Left lung (tissue), 10 donors: ENCODE data around the gene CSNK1D. TPM values are rescaled to one million over a fixed set of nuclear protein-coding genes. Genes with fewer than 3 reads are reported as not detected.
A peak's percentile ranks its signal among the peaks of the same experiment; 100 is the strongest.

Experiments used
- ATAC-seq: fragments of 200-7000 bp; cut with Tn5 transposase; one replicate; pipeline ENCODE4 v1.9.1; 2020; ENCODE audit warnings: moderate library complexity
- DNase-seq, 4 donors: peaks; one replicate each; pipeline ENCODE4 v3.0.0-alpha.2; 2013 to 2020
- H3K27ac ChIP-seq, 2 donors: fragments of 200-600 bp; sonication (generic) in 1 of 2; one replicate each; pipeline versions ENCODE4 v1.5.0 to v1.8.0; 2020 to 2021
- H3K27me3 ChIP-seq, 2 donors: fragments of 200-600 bp; sonication (generic) in 1 of 2; one replicate each; pipeline versions ENCODE4 v1.5.0 to v1.8.0; 2020 to 2021
- H3K36me3 ChIP-seq, 2 donors: fragments of 200-600 bp; sonication (generic) in 1 of 2; one replicate each; pipeline versions ENCODE4 v1.5.0 to v1.8.0; 2020 to 2021
- H3K4me1 ChIP-seq, 2 donors: fragments of 200-600 bp; one replicate each; pipeline ENCODE4 v1.8.0; 2021
- H3K4me3 ChIP-seq, 2 donors: fragments of 200-600 bp; sonication (generic) in 1 of 2; one replicate each; pipeline versions ENCODE4 v1.5.0 to v1.8.0; 2020 to 2021; ENCODE audit warnings: mild to moderate bottlenecking in 1 of 2
- H3K9me3 ChIP-seq, 2 donors: fragments of 200-600 bp; sonication (generic) in 1 of 2; one replicate each; pipeline versions ENCODE4 v1.5.0 to v1.8.0; 2020 to 2021
- intact Hi-C, 2 donors: fragments of 100-400 bp; cut with DNase I; formaldehyde crosslinking; loops; one replicate each; pipeline versions ENCODE4 v1.11.2 to v1.14.2; 2022
- polyA plus RNA-seq, 6 donors: library from polyadenylated mRNA; unstranded; fragments of 120-200 nt; gene quantifications; one replicate each; pipeline ENCODE4 v1.2.1, GENCODE V29; 2013; ENCODE audit not compliant: insufficient read length in 6 of 6
- total RNA-seq, 2 donors: library from RNA; stranded (reverse); fragmentation: NEBNext Ultra II Directional; extraction: Animal tissue kit (Norgen Biotek cat#: 25700); gene quantifications; one replicate each; pipeline ENCODE4 v1.2.1, GENCODE V29; 2021
- TF ChIP-seq, protein P1 (sequence below), 2 donors: fragments of 200-600 bp; sonication (generic) in 1 of 2; IDR thresholded peaks; one replicate each; pipeline versions ENCODE4 v1.5.0 to v1.8.0; 2021; ENCODE audit warnings: antibody characterized with exemption in 2 of 2
- donor health status: DM: no; HTN: yes; CAD: no.
- donor health status: DM: no; HTN: no; CAD: no.

Gene CSNK1D
- total and polyA plus RNA-seq, 8 donors = 101 to 160 (median 122) TPM

DNA sequence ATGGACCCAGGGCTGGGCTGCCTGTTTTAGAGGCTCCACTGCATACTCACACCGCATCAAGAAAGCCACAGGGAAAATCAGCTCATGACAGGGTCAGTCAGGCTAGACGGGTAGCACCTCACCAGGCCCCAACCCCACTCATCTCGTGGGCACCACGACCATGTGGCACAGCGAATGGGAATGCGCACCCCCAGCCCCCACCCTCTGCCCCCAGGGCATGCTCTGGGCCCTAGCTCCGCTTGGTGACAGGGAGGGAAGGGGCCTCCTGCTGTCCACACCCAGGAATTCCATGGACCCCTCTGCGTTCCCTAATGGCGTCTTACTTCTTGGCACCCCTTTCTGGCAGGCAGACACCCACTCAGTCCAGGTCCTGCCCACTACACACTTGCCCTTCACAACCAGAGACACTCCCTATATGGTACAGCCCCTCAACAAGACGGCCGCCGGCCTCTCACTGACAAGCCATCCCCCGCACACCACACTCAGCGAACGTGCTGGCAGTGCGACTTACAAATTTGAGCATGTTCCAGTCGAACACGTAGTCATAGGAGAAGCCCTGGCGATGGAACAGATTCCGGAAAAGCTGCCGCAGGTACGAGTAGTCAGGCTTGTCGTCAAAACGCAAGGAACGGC lies 22.5 kb downstream of the CSNK1D start:
- Histone ChIP-seq H3K9me3 (no peaks in the 10 kb centered on the region), H3K4me1 (peaks cover 0 to 24% of the 10 kb centered on the region in 2 donors), H3K27ac (no peak overlapping the region), H3K4me3 (no peak overlapping the region), H3K36me3 (peaks cover 12 to 88% of the 10 kb centered on the region in 2 donors), H3K27me3 (no peaks in the 10 kb centered on the region)
- no peak for ATAC-seq
- intact Hi-C loops = no loop called here
- DNase-seq = peak in 2 of 4 donors; percentile 30 to 64
- TF ChIP-seq, protein P1, sequence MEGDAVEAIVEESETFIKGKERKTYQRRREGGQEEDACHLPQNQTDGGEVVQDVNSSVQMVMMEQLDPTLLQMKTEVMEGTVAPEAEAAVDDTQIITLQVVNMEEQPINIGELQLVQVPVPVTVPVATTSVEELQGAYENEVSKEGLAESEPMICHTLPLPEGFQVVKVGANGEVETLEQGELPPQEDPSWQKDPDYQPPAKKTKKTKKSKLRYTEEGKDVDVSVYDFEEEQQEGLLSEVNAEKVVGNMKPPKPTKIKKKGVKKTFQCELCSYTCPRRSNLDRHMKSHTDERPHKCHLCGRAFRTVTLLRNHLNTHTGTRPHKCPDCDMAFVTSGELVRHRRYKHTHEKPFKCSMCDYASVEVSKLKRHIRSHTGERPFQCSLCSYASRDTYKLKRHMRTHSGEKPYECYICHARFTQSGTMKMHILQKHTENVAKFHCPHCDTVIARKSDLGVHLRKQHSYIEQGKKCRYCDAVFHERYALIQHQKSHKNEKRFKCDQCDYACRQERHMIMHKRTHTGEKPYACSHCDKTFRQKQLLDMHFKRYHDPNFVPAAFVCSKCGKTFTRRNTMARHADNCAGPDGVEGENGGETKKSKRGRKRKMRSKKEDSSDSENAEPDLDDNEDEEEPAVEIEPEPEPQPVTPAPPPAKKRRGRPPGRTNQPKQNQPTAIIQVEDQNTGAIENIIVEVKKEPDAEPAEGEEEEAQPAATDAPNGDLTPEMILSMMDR (IDR thresholded peaks at IDR 0.05) = no peak

DNA sequence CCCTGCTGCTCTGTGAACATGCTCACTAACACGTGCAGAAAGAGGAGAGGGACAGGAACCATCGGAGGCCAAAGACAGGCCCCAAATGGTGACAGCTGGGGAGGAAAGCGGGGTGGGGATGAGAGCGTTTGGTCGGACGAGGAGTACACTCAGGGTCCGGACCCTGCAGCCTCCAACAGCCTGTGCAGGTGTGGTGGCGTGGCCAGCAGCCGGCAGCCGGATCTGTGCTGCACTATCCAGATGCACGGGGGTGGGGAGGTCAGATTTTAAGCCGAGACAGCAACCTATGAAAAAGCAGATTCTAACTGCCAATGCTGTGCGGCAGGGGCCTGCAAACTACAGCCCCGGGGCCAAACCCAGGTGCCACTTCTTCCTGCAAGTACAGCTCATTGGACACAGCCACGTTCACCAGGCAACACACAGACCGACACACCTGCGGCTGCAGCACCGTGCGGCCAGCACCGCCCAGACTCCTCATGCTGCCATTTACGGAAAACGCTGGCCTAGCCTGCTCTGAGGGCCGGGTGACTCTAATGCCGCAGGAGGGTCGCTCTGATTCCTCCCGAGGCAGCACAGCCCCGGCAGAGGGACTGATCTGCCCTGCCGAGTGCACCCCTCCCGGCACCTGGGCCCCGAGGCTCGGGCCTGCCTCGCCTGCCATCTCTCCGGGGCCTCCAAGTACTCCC lies 23.5 kb downstream of the CSNK1D start:
- ATAC-seq (no peak), DNase-seq (peak in 2 of 4 donors; percentile 29 to 70)
- intact Hi-C loops = no loop called here
- no peak overlapping the region for H3K4me3 ChIP-seq
- peaks cover 0 to 24% of the 10 kb centered on the region in 2 donors for H3K4me1 ChIP-seq
- TF ChIP-seq, protein P1 (IDR thresholded peaks at IDR 0.05) = no peak
- H3K27me3 ChIP-seq = no peaks in the 10 kb centered on the region
- H3K9me3 ChIP-seq = no peaks in the 10 kb centered on the region
- no peak overlapping the region for H3K27ac ChIP-seq
- peaks cover 14 to 88% of the 10 kb centered on the region in 2 donors for H3K36me3 ChIP-seq

DNA sequence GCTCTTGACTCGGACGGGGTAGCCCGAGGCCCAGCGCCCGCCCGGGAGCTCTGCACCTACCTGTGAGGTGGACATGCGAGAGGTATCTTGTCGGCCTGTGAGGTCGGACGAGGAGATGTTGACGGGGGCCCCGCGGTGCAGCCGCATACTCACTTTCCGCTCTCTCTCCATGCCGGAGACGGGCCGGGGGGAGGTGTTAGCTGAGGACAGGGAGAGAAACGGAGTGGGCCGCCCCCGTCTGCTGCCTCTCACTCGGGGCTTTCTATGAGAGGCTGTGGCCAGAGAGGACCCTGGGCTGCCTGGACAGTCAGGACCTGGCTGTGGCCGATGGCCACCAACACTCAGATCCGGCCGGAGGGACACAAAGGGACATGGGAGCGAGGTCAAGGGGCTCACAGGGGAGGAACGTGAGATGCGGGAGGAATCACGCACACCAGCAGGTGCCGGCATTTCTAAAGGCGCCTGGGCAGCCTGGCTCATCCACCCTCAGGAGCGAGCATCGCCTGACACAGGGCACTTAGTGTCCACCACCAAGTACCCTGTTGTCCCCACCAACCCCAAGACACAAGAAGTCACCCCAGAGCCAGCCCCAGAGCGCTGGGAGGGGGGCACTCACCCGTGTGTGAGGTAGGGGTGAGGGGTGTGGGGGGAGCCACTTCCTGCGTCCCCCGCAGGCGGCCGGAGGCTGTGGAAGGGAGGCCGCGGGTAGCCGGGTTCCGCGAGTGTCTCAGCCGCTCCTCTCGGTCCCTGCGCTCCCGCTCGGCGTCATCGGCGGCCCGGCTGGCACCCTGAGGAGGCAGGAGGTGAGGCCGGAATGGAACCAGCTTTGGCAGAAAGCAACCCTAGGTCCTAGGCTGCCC lies 24.5 kb downstream of the CSNK1D start:
- DNase-seq (peak in 2 of 4 donors; percentile 27 to 79), ATAC-seq (no peak)
- intact Hi-C loops = no loop called here
- H3K4me1 ChIP-seq = peaks cover 0 to 24% of the 10 kb centered on the region in 2 donors
- TF ChIP-seq, protein P1 (IDR thresholded peaks at IDR 0.05) = no peak
- no peaks in the 10 kb centered on the region for H3K27me3 ChIP-seq
- H3K4me3 ChIP-seq = no peak overlapping the region
- no peaks in the 10 kb centered on the region for H3K9me3 ChIP-seq
- H3K36me3 ChIP-seq = peaks cover 14 to 96% of the 10 kb centered on the region in 2 donors
- no peak overlapping the region for H3K27ac ChIP-seq

DNA sequence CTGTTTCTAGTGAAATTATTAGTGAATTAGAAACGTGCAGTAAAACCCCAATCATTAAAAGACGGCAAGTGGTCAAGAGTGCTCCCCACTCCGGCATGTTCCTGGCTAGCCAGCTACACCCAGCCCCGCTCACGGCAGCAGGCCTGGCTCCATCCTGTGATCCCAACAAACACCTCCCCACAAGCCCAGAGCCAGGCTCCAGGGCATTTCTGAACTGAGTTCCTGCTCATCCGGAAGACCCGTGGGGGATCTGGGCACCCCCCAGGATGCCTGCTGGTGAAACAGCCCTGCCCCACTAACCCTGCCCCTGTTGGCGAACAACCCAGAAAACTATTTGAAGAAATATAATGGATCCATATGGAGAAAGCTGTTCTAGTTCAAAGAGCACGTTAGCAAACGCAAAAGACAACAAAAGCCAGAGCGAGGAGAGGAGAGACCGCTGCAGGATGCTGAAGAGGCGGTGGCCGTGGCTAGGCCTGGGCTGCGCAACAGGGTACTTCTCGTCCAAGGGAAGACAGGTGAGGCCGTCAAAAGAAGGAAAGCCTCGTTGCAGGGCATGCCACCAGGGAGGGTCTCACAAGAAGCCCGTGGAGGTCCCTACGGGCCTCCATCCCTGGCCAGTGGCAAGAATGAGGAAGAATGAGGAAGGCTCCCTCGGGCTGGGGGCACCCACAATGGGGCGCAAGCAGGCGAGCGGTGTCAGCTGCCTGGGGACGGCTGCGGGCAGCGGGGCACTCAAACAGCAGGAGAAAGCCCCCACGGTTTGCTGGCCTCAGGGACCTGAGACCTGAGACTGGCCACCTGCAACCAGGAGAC lies 25.4 kb downstream of the CSNK1D start:
- ATAC-seq (no peak), DNase-seq (peak in 1 of 4 donors; percentile 71)
- H3K4me3 ChIP-seq = no peak overlapping the region
- TF ChIP-seq, protein P1 (IDR thresholded peaks at IDR 0.05) = no peak
- H3K36me3 ChIP-seq = peaks cover 14 to 100% of the 10 kb centered on the region in 2 donors
- intact Hi-C loops = no loop called here
- no peaks in the 10 kb centered on the region for H3K27me3 ChIP-seq
- H3K27ac ChIP-seq = no peak overlapping the region
- H3K9me3 ChIP-seq = no peaks in the 10 kb centered on the region
- peaks cover 3 to 32% of the 10 kb centered on the region in 2 donors for H3K4me1 ChIP-seq
